NCI-H2107 (cell line): ENCODE data around the gene TRIM22.

Experiments used
- DNase-seq: peaks from one replicate; lab custom pipeline; 2025; lab: John Stamatoyannopoulos, UW

The TRIM22 gene

DNA sequence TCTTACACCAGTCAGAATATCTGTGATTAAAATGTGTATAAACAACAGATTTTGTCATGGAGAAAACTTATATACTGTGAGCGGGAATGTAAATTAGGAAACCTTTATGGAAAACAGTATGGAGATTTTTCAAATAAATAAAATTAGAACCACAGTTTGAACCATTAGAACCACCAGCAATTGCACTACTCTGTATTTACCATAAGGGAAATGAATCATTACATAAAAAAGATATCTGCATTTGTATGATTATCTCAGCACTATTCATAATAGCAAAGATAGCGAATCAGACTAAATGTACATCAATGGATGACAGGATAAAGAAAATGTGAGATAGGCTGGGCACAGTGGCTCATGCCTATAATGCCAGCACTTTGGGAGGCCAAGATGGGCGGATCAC, 57.0 kb downstream of the TRIM22 start:
- DNase-seq, result no peak

GRCh38 chr11:5749836-5750235, 60.2 kb downstream of the TRIM22 start:
- no peak for DNase-seq

GRCh38 chr11:5753943-5754342, 64.4 kb downstream of the TRIM22 start, which contains the start of gene OR52N4:
TSS of gene OR52N4 (plus strand) at chr11:5754243. CDS start at chr11:5754741, 498 bp downstream.
- no peak for DNase-seq
